Measurements from ENCODE around the gene INPP5A. TPM values are rescaled to one million over a fixed set of nuclear protein-coding genes. Genes with fewer than 3 reads are reported as not detected.
A peak's percentile ranks its signal among the peaks of the same experiment; 100 is the strongest.

The INPP5A gene
- total and polyA plus RNA-seq, 4 donors, result 12.4 to 39.9 (median 28.2) TPM

DNA sequence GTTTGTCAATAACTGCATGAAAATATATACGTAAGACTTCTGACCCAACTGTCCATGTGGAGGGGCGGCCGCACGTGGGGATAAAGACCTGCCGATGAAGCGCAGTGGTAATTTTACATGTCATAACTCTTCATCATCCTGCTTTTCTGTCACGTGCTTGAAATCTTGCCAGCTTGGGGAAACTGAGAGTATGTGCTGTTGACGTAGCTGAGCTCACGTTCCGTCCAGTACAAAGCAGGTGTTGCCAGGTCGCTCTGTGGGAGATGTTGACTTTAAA is 105.1 kb downstream of the INPP5A start:
- no peak overlapping the region for H3K4me3 ChIP-seq
- H3K27me3 ChIP-seq (ENCODE audit: control insufficient read depth in 3 of 3, insufficient read depth in 3 of 3, low read length in 2 of 3), result no peaks in the 10 kb centered on the region
- peaks cover 0 to 3% (median 0%) of the 10 kb centered on the region in 4 donors for H3K36me3 ChIP-seq (ENCODE audit: control insufficient read depth in 4 of 4, insufficient read depth in 4 of 4, low read length in 4 of 4)
- 92 to 98% methylated on average over 11 of the region's 11 CpGs for WGBS, 2 donors
- TF ChIP-seq, protein P1, sequence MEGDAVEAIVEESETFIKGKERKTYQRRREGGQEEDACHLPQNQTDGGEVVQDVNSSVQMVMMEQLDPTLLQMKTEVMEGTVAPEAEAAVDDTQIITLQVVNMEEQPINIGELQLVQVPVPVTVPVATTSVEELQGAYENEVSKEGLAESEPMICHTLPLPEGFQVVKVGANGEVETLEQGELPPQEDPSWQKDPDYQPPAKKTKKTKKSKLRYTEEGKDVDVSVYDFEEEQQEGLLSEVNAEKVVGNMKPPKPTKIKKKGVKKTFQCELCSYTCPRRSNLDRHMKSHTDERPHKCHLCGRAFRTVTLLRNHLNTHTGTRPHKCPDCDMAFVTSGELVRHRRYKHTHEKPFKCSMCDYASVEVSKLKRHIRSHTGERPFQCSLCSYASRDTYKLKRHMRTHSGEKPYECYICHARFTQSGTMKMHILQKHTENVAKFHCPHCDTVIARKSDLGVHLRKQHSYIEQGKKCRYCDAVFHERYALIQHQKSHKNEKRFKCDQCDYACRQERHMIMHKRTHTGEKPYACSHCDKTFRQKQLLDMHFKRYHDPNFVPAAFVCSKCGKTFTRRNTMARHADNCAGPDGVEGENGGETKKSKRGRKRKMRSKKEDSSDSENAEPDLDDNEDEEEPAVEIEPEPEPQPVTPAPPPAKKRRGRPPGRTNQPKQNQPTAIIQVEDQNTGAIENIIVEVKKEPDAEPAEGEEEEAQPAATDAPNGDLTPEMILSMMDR (IDR thresholded peaks at IDR 0.05; ENCODE audit: control extremely low read depth, extremely low read depth), result no peak
- no peak overlapping the region for H3K27ac ChIP-seq (ENCODE audit: low read depth in 1 of 2, low read length in 1 of 2)
- H3K9ac ChIP-seq (ENCODE audit: insufficient read depth in 1 of 2, low read length in 2 of 2), result no peak overlapping the region
- peaks cover 0 to under 1% (median 0%) of the 10 kb centered on the region in 5 donors for H3K4me1 ChIP-seq (ENCODE audit: control insufficient read depth in 5 of 5, insufficient read depth in 5 of 5, low read length in 5 of 5)
- DNase-seq, result peak in 1 of 3 donors; percentile 1
- H3K9me3 ChIP-seq (ENCODE audit: control insufficient read depth in 4 of 4, insufficient read depth in 3 of 4, low read length in 3 of 4), result peaks cover 0 to 5% (median 0%) of the 10 kb centered on the region in 4 donors
- ATAC-seq (ENCODE audit: insufficient read depth, low FRiP score), result no peak

DNA sequence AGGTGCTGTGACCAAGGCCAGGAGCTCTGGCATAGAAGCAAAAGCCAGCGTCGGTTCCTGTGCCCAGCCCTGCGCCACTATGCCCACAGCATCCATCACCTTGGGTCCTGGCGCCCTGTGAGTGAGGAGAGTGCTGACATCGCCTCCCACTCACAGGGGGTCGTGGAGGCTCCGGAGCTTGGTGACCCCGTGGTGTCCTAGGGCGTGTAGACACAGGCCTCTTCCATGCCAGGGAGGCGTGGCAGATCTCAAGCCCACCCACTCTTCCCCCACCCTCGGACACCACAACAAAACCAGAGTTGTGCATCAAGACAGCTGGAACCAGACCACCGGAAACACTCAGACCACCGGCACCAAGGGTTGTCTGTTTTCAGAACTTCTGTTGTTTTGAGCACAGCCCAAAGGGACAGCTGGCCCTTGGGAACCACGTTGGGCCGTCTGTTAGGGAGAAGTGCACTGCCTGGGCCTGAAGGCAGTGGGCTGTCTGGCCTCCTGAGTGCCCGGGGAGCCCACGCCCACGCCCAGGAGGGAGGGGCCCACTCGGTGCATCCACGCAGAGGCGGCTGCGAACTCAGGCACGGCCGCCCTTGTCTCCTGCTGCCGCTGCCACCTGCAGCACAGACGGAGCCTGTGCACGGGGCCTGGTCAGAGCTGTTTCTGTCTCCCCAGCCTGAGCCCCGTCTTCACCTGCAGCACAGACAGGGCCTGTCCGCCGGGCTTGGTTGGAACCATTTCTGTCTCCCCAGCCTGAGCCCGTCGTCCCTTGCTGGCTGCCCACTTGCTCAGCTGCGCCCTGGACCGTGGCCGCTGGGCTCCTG is 106.3 kb downstream of the INPP5A start:
- DNase-seq, result peak in 1 of 3 donors; percentile 11
- no peak overlapping the region for H3K27ac ChIP-seq (ENCODE audit: low read depth in 1 of 2, low read length in 1 of 2)
- H3K9ac ChIP-seq (ENCODE audit: insufficient read depth in 1 of 2, low read length in 2 of 2), result no peak overlapping the region
- no peak for ATAC-seq (ENCODE audit: insufficient read depth, low FRiP score)
- H3K4me3 ChIP-seq, result no peak overlapping the region
- H3K4me1 ChIP-seq (ENCODE audit: control insufficient read depth in 5 of 5, insufficient read depth in 5 of 5, low read length in 5 of 5), result peaks cover 0 to 6% (median 0%) of the 10 kb centered on the region in 5 donors
- H3K36me3 ChIP-seq (ENCODE audit: control insufficient read depth in 4 of 4, insufficient read depth in 4 of 4, low read length in 4 of 4), result peaks cover 0 to 3% (median 0%) of the 10 kb centered on the region in 4 donors
- no peaks in the 10 kb centered on the region for H3K27me3 ChIP-seq (ENCODE audit: control insufficient read depth in 3 of 3, insufficient read depth in 3 of 3, low read length in 2 of 3)
- TF ChIP-seq, protein P1 (IDR thresholded peaks at IDR 0.05; ENCODE audit: control extremely low read depth, extremely low read depth), result no peak
- peaks cover 0 to 5% (median 0%) of the 10 kb centered on the region in 4 donors for H3K9me3 ChIP-seq (ENCODE audit: control insufficient read depth in 4 of 4, insufficient read depth in 3 of 4, low read length in 3 of 4)
- WGBS, 2 donors, result 86 to 89% methylated on average over 33 to 35 of the region's 35 CpGs

DNA sequence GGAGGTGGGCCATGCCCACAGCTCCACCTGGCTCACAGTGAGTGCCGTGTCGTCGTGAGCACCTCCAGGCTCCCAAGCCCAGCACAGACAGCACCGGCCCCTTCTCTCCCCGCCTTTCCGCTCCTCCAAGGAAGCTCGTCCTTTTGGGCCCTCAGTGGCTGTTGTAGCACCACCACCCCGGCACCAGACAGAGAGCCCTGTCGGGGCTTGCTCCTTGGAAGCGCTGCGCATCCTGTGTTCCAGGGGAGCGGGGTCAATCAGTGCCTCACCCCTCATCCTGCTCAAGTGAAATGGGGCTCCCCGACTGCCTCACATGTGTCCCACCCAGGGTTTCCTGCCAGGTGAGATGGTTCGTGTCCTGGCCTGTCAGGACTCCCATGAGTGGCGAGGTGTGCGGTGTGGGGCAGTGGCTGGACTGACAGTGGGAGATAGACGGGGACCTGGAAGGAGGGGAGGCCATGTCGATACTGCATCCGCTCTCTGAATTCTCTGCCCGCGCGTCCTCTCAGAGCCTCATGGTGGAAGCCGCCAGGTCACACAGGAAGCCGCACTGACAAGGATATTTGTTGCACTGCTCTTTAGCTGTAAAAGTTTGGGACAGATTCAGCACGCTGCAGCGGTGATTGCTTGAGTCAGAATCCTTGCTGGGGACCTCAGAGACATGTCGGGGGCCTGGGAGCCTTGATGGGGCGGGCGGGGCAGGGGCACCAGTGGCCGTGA is 107.1 kb downstream of the INPP5A start:
- Histone ChIP-seq H3K36me3 (ENCODE audit: control insufficient read depth in 4 of 4, insufficient read depth in 4 of 4, low read length in 4 of 4) (peaks cover 0 to 3% (median 0%) of the 10 kb centered on the region in 4 donors), H3K9me3 (ENCODE audit: control insufficient read depth in 4 of 4, insufficient read depth in 3 of 4, low read length in 3 of 4) (peaks cover 0 to 5% (median 0%) of the 10 kb centered on the region in 4 donors), H3K4me3 (no peak overlapping the region), H3K27ac (ENCODE audit: low read depth in 1 of 2, low read length in 1 of 2) (no peak overlapping the region), H3K9ac (ENCODE audit: insufficient read depth in 1 of 2, low read length in 2 of 2) (no peak overlapping the region), H3K27me3 (ENCODE audit: control insufficient read depth in 3 of 3, insufficient read depth in 3 of 3, low read length in 2 of 3) (no peaks in the 10 kb centered on the region), H3K4me1 (ENCODE audit: control insufficient read depth in 5 of 5, insufficient read depth in 5 of 5, low read length in 5 of 5) (peaks cover 0 to 7% (median 0%) of the 10 kb centered on the region in 5 donors)
- TF ChIP-seq, protein P1 (IDR thresholded peaks at IDR 0.05; ENCODE audit: control extremely low read depth, extremely low read depth), result no peak
- 94 to 95% methylated on average over 30 of the region's 30 CpGs for WGBS, 2 donors
- DNase-seq (peak in 1 of 3 donors; percentile 12), ATAC-seq (ENCODE audit: insufficient read depth, low FRiP score) (no peak)
